Measurements from ENCODE around the gene BTBD1.

DNA sequence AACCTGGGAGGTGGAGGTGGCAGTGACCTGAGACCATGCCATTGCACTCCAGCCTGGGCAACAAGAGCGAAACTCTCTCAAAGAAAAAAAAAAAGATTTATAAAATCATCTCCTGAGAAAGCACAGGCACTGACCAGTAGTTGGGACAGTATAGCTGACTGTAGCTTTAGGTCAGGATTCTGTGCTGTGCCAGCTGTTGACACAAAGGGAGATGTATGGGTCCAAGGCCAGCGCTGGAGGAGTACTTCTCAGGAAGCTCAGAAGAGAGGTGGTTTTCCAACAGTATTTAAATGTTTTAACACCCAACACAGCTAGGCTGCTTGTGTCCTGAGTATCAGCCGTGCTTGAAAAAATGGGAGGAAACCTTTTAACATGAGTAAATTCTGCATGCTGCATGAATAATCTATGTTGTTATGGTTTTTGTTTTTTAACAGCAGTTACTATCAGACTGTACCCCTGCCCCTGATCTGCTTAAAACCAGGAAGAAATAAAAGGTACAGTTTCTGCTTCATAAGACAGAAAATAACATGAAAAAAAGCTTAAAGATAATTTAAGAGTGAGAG lies 74.5 kb downstream of the BTBD1 start:
- no peak for TF ChIP-seq EZH2 (IDR thresholded peaks at IDR 0.05; ENCODE audit: insufficient read depth, poor library complexity, severe bottlenecking)
- no peak for TF ChIP-seq EZH2phosphoT487 (IDR thresholded peaks at IDR 0.05; ENCODE audit: insufficient read depth, low read depth)
